Memory B cell (primary cell): ENCODE data around the gene RNF4.
A peak's percentile ranks its signal among the peaks of the same experiment; 100 is the strongest.
"Not testable (repeated sequence)": the region's sequence is repeated elsewhere in the genome, so short reads cannot be mapped to it uniquely, and the experiment has no call there.

Experiments
- ATAC-seq: fragments of 150-1000 bp; cut with Tn5 transposase; 2 replicates; pipeline ENCODE4 v1.10.0; 2021; ENCODE audit warnings: low read depth, mild to moderate bottlenecking, moderate library complexity
- DNase-seq, 2 donors: peaks; one replicate each; pipeline ENCODE4 v3.0.0; 2022; ENCODE audit warnings: low spot score in 2 of 2
- H3K27ac Mint-ChIP-seq: one replicate; pipeline ENCODE4 v1.8.0; 2022; ENCODE audit warnings: mild to moderate bottlenecking, moderate library complexity, mixed read lengths
- H3K27me3 Mint-ChIP-seq: one replicate; pipeline ENCODE4 v1.8.0; 2022; ENCODE audit warnings: mixed read lengths
- H3K36me3 Mint-ChIP-seq: one replicate; pipeline ENCODE4 v1.8.0; 2022; ENCODE audit warnings: mild to moderate bottlenecking, mixed read lengths
- H3K4me1 Mint-ChIP-seq: one replicate; pipeline ENCODE4 v1.8.0; 2022; ENCODE audit warnings: mixed read lengths
- H3K4me3 Mint-ChIP-seq: one replicate; pipeline ENCODE4 v1.8.0; 2022; ENCODE audit warnings: mild to moderate bottlenecking, moderate library complexity, mixed read lengths
- H3K9me3 Mint-ChIP-seq: one replicate; pipeline ENCODE4 v1.8.0; 2022; ENCODE audit warnings: mixed read lengths

The RNF4 gene

GRCh38 chr4:2536193-2537010 lies 67.5 kb downstream of the RNF4 start, which contains the start of gene FAM193A:
Gene FAM193A (plus strand): TSS chr4:2536647. CDS start chr4:2536916, 269 bp downstream.
- peak within 1 kb of the TSS; percentile 87 for H3K27ac Mint-ChIP-seq
- H3K4me1 Mint-ChIP-seq, result peaks cover 8% of the 10 kb centered on the region
- peak; percentile 87 for ATAC-seq
- peak; percentile 92 to 97 for DNase-seq
- no peaks in the 10 kb centered on the region for H3K27me3 Mint-ChIP-seq
- no peaks in the 10 kb centered on the region for H3K9me3 Mint-ChIP-seq
- no peaks in the 10 kb centered on the region for H3K36me3 Mint-ChIP-seq
- H3K4me3 Mint-ChIP-seq, result peak within 1 kb of the TSS; percentile 93

GRCh38 chr4:2537011-2537830 lies 68.3 kb downstream of the RNF4 start:
- Mint-ChIP-seq H3K4me1 (peaks cover 8% of the 10 kb centered on the region), H3K27ac (peak overlapping the region; percentile 87), H3K9me3 (no peaks in the 10 kb centered on the region), H3K27me3 (no peaks in the 10 kb centered on the region), H3K4me3 (peak overlapping the region; percentile 78), H3K36me3 (no peaks in the 10 kb centered on the region)
- DNase-seq (peak; percentile 42 to 66), ATAC-seq (peak; percentile 14)

GRCh38 chr4:2543580-2544191 lies 74.8 kb downstream of the RNF4 start:
- ATAC-seq, H3K4me3 Mint-ChIP-seq, H3K36me3 Mint-ChIP-seq, H3K27me3 Mint-ChIP-seq, DNase-seq, H3K9me3 Mint-ChIP-seq, H3K27ac Mint-ChIP-seq: not testable (repeated sequence)
- peaks cover 14% of the 10 kb centered on the region for H3K4me1 Mint-ChIP-seq

- peaks cover 3% of the 10 kb centered on the region for H3K36me3 Mint-ChIP-seq
- H3K4me3 Mint-ChIP-seq, result no peak overlapping the region
- DNase-seq (no peak), ATAC-seq (no peak)
- no peak overlapping the region for H3K27ac Mint-ChIP-seq
- H3K9me3 Mint-ChIP-seq, result no peaks in the 10 kb centered on the region
- H3K4me1 Mint-ChIP-seq, result peaks cover 16% of the 10 kb centered on the region
- H3K27me3 Mint-ChIP-seq, result no peaks in the 10 kb centered on the region
Measured at GRCh38 chr4:2545321-2546013, 76.6 kb downstream of the RNF4 start.

- ATAC-seq (no peak), DNase-seq (no peak)
- peaks cover 3% of the 10 kb centered on the region for H3K36me3 Mint-ChIP-seq
- peaks cover 17% of the 10 kb centered on the region for H3K4me1 Mint-ChIP-seq
- no peaks in the 10 kb centered on the region for H3K9me3 Mint-ChIP-seq
- no peak overlapping the region for H3K4me3 Mint-ChIP-seq
- peak overlapping the region; percentile 37 for H3K27ac Mint-ChIP-seq
- no peaks in the 10 kb centered on the region for H3K27me3 Mint-ChIP-seq
Measured at GRCh38 chr4:2546286-2546823, 77.4 kb downstream of the RNF4 start.

GRCh38 chr4:2546961-2547691 lies 78.2 kb downstream of the RNF4 start:
- ATAC-seq, H3K27me3 Mint-ChIP-seq, H3K36me3 Mint-ChIP-seq, H3K9me3 Mint-ChIP-seq, H3K4me3 Mint-ChIP-seq, DNase-seq: not testable (repeated sequence)
- peaks cover 19% of the 10 kb centered on the region for H3K4me1 Mint-ChIP-seq
- peak overlapping the region; percentile 6 for H3K27ac Mint-ChIP-seq

GRCh38 chr4:2551118-2551517 lies 82.2 kb downstream of the RNF4 start:
- Mint-ChIP-seq H3K27ac (no peak overlapping the region), H3K27me3 (no peaks in the 10 kb centered on the region), H3K36me3 (no peaks in the 10 kb centered on the region), H3K9me3 (no peaks in the 10 kb centered on the region), H3K4me1 (peaks cover 23% of the 10 kb centered on the region), H3K4me3 (no peak overlapping the region)
- no peak for DNase-seq
- ATAC-seq, result no peak

GRCh38 chr4:2552806-2553205 lies 83.9 kb downstream of the RNF4 start:
- ATAC-seq (no peak), DNase-seq (no peak)
- Mint-ChIP-seq H3K4me3 (no peak overlapping the region), H3K27ac (no peak overlapping the region), H3K9me3 (no peaks in the 10 kb centered on the region), H3K36me3 (no peaks in the 10 kb centered on the region), H3K4me1 (peaks cover 19% of the 10 kb centered on the region), H3K27me3 (no peaks in the 10 kb centered on the region)

- no peak overlapping the region for H3K4me3 Mint-ChIP-seq
- H3K27me3 Mint-ChIP-seq, result no peaks in the 10 kb centered on the region
- H3K4me1 Mint-ChIP-seq, result peaks cover 26% of the 10 kb centered on the region
- peaks cover 11% of the 10 kb centered on the region for H3K36me3 Mint-ChIP-seq
- H3K9me3 Mint-ChIP-seq, result no peaks in the 10 kb centered on the region
- DNase-seq (no peak), ATAC-seq (no peak)
- H3K27ac Mint-ChIP-seq, result no peak overlapping the region
Measured at GRCh38 chr4:2558301-2558700, 89.4 kb downstream of the RNF4 start.

- peaks cover 11% of the 10 kb centered on the region for H3K36me3 Mint-ChIP-seq
- peaks cover 21% of the 10 kb centered on the region for H3K4me1 Mint-ChIP-seq
- no peak for DNase-seq
- no peak for ATAC-seq
- H3K27me3 Mint-ChIP-seq, result no peaks in the 10 kb centered on the region
- H3K27ac Mint-ChIP-seq, result peak overlapping the region; percentile 25
- no peak overlapping the region for H3K4me3 Mint-ChIP-seq
- H3K9me3 Mint-ChIP-seq, result no peaks in the 10 kb centered on the region
Measured at GRCh38 chr4:2560167-2560566, 91.3 kb downstream of the RNF4 start.
